Amygdala (tissue), 56 donors: ENCODE measurements around the gene SUMO1.

Source experiments
- DNase-seq, 56 donors: peaks; one replicate each; lab custom pipeline; 2025; lab: John Stamatoyannopoulos, UW

The SUMO1 gene

DNA sequence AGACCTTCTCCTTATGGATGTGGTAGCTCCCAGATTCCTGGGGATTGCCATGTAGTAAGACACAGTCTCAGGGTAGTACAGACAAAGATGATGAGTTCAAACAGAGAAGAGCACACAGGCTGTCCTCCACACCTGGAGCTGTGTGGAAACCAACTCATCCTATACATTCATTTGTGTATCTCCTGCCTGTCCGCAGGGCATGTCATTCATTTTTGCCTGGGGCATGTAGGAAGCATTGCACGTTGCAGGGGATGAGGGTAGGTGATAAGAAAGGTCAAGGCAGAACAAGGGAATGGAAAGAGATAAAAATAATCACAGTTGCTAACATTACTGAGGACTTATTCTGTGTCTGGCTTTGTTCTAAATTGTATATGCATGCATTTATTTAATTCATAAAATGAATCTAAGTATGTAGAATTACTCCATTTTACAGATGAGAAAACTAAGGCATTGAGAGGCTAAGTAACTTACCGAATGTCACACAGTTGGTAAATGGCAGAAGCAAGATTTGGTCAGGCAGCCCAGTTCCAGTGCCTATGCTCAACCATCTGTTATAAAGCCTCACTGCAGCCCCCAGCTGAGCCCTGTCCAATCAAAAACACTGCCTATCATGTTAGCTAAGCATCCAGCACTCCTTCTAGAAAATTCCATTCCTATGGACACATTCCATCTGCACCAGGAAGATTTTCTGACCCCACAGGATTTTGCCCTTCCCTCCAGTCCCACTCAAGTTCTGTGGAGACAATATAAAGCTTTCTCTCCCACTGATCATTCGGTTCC, 81.0 kb downstream of the SUMO1 start:
- no peak for DNase-seq
